GM13977 (cell line): ENCODE data around the gene PCDHGC3.

ENCODE experiments used
- DNase-seq: peaks from one replicate; pipeline ENCODE4 v3.0.0; 2012; ENCODE audit warnings: low spot score
- CTCF ChIP-seq: IDR thresholded peaks from 2 replicates; pipeline ENCODE4 v1.5.1; 2012; ENCODE audit warnings: mild to moderate bottlenecking, control low read depth; ENCODE audit not compliant: insufficient read depth; ENCODE audit errors: extremely low read depth, missing control alignments
- in situ Hi-C: fragments of 300-500 bp; cut with MboI; formaldehyde crosslinking; loops from one replicate; pipeline ENCODE4 v1.12.0; 2022; ENCODE audit warnings: low sequenced_read_pairs, low pct_unique_long_range_greater_than_20kb, mixed read lengths, inconsistent platforms; ENCODE audit not compliant: unreplicated experiment

PCDHGC3 gene

DNA sequence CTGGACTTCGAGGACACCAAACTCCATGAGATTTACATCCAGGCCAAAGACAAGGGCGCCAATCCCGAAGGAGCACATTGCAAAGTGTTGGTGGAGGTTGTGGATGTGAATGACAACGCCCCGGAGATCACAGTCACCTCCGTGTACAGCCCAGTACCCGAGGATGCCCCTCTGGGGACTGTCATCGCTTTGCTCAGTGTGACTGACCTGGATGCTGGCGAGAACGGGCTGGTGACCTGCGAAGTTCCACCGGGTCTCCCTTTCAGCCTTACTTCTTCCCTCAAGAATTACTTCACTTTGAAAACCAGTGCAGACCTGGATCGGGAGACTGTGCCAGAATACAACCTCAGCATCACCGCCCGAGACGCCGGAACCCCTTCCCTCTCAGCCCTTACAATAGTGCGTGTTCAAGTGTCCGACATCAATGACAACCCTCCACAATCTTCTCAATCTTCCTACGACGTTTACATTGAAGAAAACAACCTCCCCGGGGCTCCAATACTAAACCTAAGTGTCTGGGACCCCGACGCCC is 1.3 kb downstream of the PCDHGC3 start:
- TF ChIP-seq CTCF = no peak
- no peak for DNase-seq
- in situ Hi-C loops = no loop called here

- DNase-seq = no peak
- in situ Hi-C loops = no loop called here
- TF ChIP-seq CTCF = no peak
Measured at GRCh38 chr5:141477815-141478214, 2.0 kb downstream of the PCDHGC3 start.

DNA sequence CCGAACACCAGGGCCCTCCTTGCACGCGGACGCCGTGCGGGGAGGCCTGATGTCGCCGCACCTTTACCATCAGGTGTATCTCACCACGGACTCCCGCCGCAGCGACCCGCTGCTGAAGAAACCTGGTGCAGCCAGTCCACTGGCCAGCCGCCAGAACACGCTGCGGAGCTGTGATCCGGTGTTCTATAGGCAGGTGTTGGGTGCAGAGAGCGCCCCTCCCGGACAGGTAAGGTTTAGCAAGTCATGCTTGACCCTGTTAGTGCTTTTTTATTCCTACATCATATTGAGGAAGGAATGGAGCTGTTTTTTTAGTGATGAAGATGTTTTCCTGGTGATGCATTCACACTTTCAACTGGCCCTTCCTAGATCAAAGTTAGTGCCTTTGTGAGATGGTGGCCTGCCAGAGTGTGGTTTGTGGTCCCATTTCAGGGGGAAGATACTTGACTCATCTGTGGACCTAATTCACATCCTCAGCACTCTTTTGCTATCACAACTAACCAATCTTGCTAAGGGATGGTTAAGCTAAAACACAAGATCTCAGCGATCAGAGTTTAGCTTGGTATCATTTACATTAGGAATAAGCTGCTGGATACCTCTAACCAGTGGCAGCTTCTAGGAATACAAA is 2.7 kb downstream of the PCDHGC3 start:
- in situ Hi-C loops = no loop called here
- no peak for DNase-seq
- TF ChIP-seq CTCF = peak; percentile 22

- TF ChIP-seq CTCF = no peak
- no peak for DNase-seq
- in situ Hi-C loops = no loop called here
Measured at GRCh38 chr5:141479776-141480175, 4.0 kb downstream of the PCDHGC3 start.

DNA sequence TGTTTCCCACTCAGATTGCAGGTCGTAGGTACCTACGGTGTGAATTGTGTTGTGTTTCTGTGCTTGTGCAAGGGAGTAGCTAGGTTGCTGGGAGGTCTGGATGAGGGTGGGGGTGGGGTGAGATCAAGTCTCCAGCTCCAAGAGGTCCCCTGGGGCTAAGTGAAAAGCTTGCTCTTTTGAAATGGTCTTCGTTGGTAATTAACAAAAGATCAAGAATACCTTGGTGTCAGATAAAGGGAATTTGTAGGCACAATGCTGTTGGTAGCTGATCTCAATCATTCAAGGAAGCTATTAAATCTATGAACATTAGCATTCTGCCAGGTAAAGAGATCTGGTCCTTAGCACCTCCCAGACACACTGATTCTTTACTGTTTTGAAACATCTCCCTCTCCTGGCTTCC is 8.1 kb downstream of the PCDHGC3 start:
- DNase-seq = no peak
- no peak for TF ChIP-seq CTCF
- in situ Hi-C loops = no loop called here

- TF ChIP-seq CTCF = no peak
- no peak for DNase-seq
- in situ Hi-C loops = no loop called here
Measured at GRCh38 chr5:141484310-141484640, 8.5 kb downstream of the PCDHGC3 start.
